GM18526 (cell line): ENCODE data around the gene CSF2.

Experiments used
- POLR2A ChIP-seq: IDR thresholded peaks from 3 replicates; pipeline ENCODE4 v1.6.1; 2011; ENCODE audit not compliant: insufficient read length; ENCODE audit errors: extremely low read depth

Gene CSF2

DNA sequence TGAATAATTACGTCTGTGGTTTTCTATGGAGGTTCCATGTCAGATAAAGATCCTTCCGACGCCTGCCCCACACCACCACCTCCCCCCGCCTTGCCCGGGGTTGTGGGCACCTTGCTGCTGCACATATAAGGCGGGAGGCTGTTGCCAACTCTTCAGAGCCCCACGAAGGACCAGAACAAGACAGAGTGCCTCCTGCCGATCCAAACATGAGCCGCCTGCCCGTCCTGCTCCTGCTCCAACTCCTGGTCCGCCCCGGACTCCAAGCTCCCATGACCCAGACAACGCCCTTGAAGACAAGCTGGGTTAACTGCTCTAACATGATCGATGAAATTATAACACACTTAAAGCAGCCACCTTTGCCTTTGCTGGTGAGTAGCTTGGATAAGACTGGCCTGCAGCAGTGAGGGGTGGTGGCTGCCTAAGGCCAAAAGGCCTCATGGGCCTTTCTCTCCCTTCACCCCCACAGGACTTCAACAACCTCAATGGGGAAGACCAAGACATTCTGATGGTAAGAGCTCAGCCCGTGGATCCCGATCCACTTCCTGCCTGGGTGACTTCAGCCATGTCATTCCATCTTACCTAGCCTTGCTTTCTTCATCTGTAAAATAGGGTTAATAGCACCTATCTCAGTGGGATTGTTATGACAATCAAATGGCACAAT is 13.0 kb upstream of the CSF2 start, which contains the start of gene IL3:
Gene IL3 (plus strand): TSS at position 155 of the 661 bp plus-strand sequence. CDS start 52 bp downstream, at position 207.
- TF ChIP-seq POLR2A = no peak

DNA sequence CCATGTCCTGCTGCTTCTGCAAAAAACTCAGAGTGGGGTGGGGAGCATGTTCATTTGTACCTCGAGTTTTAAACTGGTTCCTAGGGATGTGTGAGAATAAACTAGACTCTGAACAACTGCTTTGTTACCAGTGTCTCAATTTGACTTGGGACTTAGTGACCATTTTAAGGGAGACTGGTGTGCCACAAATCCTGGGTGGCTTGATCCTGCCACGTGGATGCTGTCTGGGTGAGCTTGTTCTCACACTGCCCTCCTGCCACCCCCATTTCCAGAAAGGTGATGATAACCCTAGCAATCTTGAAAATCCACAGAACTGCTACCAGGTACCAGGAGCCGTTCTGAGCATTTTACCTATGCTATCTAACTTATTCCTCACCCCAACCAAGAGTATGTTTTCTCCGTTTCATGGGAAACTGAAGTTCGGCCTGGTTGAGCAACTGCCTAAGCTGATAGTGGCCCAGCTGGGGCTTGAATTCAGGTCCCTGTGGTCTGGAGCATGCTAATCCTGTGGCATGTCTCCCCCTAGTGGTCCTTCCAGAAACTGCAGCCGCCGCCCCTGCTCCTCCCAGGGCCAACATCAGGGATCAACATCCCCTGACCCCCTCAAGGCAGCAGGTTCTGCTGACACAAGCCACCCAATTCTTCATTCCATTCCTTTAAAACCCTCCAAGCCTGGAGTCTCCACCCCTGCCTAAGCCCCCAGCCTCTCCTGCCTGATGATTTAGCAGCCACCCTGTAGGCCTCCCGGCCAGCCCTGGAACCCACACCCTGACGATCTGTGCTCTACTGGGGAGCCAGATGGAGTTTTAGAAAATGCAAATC is 10.3 kb upstream of the CSF2 start:
- TF ChIP-seq POLR2A = no peak

DNA sequence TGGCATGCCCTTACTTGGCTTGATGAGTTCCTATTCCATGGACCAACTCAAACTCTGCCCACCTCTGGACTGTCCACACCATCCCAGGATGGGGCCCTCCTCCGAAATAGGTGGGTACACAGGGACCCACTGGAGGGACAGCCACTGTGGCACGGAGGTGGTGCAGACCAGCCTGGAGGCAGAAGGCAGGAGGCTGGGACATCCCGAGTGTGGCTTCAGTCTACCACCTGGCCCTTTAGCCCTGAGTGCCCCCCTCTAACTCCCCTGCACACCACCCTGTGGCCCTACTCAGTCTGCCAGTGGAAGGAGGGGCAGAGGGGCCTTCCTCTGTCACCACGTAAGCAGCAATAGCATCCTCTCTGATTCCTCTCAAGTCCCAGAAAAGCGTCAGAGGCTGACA is 9.4 kb upstream of the CSF2 start:
- no peak for TF ChIP-seq POLR2A

DNA sequence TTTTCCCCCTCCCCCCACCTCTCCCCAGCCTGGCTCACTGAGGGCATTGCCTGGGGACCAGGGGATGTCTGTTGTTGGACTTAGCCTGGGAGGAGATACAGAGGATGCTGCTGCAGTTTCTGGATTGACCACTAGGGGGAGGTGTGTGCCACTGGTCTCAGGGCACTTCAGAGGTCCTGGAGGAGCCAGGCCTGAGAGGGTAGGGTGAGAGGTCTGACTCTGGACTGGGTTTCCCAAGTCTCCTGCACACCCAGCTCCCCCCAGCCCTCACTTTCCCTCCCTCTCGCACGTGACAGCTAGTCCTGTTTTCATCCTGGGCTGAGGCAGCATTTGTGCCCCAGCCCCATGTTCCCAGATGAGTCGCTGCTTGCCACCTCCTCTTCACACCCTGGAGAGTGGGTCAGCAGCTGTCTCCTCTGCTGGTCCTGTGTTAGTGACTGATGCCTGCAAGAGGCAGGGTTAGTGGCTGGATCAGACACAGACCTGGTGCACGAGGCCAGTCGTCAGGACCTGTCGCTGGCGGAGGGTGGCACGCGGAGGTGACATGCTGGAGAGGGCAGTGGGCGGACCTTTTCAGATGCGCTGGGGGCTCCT is 8.8 kb upstream of the CSF2 start:
- TF ChIP-seq POLR2A = no peak

DNA sequence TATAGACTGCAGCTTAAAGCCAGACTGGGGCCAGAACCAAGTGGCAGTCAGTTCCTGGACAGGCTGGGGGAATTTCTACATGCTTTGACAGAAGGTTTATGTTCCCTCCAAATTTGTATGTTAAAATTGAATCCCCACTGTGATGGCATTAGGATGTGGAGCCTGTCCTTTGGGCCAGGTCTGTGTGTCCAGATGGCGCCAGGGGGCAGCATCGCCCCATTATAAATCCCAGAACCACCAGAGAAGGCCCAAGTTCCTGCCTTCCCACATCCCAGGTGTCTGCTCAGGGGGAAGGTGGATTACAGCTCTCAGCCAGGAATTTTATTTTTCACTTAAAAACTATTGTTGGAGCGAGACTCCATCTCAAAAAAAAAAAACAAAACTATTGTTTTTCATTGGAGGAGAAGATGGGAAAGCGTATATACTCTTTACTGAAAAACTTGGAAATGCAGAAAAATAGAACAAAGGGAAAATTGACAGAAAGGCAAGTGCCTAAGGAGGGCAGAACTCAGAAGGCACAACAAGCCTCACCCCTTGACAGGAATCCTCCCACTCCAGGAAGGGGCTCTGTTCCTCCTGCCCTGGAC is 8.1 kb upstream of the CSF2 start:
- no peak for TF ChIP-seq POLR2A

DNA sequence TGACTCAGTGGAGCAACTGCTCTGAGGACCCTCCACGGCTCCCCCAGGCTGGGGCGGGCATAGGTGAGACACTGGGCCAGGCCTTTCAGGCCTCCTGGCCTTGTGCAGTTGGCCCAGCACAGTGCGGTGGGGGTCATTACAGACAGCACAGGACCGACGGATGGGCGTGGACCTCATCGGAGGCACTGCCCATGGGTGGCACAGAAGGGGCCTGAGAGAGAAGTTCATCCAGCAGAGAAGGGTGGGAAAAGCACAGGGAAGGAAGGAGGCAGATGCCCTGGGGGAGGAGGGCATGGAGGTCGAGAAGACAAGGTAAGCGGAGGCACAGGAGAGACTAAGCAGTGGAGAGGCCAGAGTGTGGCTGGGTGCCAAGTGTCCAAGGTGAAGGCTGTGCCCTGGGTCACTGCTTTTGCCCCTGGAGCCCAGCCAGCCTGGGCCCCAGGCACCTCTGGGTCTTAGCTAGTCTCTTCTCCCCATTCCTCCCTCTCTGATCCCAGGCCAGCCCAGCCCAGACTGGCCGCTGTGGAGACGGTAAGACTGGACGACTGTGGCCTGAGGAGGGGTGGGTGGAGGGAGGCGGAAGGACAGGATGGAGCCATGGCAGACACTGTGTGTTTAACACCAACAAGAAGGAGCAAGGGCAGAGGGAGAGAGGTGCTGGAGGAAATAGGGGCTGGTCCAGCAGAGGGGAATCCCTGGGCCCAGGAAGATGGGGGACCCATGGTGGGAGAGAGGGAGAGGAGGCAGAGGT is 7.5 kb upstream of the CSF2 start:
- no peak for TF ChIP-seq POLR2A

DNA sequence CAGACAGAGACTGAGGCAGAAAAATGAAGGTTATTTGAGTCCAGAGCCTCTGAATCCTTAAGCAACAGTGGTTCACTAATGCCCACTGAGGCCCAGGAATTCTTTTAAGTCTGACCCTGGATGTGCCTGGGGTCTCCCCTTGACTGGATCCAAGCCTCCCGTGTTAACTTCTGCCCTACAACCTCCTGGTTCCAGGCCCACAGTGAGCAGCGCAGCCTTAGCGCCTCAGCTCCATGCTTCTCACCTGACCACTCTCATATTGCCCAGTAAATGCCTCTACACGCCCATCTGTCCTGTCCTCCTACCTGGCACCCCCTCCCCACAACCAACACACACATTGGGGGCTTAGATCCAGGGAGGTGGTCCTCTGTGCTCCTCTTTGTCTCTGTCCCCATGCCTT is 6.7 kb upstream of the CSF2 start:
- no peak for TF ChIP-seq POLR2A

DNA sequence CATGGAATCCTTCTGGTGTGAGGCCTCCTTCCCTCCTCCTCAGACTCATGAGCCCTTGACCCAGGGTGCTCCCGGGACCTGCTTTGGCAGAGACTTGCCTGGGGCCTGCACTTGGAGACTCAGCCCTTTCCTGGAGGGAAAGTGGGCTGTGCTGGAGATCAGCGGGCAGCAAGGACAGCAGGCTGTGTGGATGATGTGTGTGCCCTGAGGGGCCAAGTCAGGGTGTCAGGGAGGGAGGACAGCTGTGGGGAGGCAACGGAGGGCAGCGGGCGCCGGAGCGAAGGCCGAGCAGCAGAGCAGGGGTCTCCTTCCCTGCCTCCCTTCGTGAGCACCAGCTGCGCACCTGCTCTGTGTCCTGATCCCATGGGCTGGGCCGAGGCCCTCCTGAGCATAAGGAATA is 6.1 kb upstream of the CSF2 start:
- no peak for TF ChIP-seq POLR2A

DNA sequence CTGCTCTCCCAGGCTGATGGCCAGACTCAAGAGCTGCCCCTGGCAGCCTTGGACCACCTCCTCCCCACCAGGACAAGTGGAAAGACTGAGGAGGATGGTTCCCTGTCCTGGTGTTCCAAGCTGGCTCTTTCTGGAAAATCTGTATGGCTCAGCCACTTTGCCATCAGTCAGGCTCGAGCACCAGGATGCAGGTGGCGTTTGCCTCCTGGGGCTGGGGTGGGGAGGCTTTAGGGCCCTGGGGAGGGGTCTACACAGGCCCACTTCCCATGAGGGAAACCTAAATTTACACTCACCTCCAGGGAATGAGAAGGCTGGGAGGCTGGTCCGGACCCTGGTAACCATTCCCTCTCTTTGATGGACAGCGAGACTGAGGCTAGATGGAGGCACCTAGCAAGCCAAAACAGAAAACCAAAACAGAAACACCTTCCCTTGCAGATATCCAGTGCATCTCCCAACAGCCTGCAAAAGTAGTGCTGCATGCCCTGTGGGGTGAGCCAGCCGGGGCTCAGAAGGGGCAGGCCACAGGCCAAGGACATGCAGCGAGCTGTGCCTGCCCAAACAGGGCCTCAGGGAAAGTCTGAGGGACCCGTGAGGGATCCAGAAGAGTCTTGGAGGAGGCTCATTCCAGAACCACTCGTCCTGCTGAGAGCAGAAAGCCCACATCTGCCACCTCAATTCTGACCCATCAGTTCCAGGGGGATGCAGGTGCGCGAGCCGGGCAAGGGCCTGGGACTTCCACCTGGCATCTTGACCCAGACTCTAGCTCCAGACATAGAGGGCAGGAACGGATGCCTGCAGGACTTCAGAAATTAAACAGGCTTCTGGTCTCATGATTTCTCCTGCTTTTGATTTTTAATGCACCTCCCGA is 5.4 kb upstream of the CSF2 start:
- TF ChIP-seq POLR2A = no peak

DNA sequence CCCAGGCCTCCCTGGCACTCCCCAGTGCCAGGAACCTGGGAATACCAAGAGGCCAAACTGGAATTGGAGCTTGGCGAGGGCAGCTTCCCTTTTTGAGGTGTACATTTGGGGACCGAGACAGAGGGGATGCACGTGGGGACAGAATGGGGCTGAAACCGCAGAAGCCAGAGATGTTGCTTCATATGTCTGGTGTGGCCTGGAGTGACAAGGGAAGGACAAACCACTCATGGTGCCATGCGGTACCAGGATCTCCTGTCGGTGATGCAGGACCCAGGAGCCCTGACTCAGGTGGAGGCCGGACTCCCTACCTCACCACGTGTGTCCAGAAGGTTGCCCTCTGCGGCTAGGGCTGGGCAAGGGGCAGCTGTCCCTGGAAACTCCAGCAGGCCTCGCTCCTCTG is 4.0 kb upstream of the CSF2 start:
- TF ChIP-seq POLR2A = no peak

DNA sequence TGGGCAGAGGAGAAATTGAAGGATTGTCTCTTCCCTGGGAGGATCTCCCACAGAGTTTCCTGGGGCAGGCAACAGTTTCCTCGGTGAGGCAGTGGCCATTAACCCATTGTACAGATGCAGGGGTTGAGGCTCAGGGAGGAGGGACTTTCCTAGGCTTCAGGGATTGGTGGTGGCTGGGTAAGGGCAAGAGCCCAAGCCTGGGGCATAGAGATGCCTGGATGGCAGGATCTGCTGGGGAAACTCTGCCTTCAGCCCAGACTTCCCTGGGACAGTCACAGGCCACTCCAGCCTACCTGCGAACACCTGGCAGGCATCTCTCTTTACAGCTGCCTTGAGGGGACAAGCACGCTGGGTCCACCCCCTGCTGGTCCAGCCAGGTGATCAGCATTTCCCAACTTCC is 3.6 kb upstream of the CSF2 start:
- no peak for TF ChIP-seq POLR2A

DNA sequence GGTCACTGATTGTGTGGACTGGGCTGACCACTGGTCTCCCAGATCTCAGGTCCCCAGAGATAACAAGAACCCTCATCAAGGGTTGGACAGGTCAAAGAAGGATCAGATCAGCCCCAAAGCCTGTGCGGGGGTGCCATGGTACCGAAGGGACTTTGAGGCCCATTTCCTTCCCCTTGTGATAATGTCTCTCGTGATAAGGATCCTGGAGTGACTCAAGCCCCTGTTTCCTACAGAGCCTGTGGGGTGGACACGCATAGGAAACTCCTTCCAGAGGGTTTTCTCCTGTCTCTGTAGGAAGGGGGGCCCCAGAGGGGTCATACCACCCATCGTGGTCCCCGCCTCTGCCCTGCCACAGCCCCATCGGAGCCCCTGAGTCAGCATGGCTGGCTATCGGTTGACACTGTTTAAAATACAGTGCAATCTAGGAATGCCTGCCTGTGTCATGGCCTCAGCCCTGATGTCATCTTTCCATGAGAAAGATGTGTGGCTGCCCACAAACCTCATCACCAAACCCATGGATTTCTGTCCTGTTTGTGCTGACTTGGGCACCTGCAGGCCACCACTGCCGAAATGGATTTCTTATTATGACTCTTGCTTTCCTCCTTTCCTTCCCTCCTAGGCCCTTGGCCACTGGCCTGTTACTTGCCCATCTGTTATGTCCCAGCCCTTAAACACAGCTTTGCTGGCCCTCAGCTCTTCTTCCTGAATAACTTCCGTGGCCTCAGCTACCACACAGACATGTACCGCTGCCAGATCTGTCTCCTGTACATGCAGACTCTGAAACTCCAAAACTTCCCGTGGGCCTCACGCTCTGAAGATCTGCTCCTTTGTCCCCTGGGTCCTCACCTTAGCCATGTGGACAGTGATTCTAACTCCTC is 2.9 kb upstream of the CSF2 start:
- no peak for TF ChIP-seq POLR2A

DNA sequence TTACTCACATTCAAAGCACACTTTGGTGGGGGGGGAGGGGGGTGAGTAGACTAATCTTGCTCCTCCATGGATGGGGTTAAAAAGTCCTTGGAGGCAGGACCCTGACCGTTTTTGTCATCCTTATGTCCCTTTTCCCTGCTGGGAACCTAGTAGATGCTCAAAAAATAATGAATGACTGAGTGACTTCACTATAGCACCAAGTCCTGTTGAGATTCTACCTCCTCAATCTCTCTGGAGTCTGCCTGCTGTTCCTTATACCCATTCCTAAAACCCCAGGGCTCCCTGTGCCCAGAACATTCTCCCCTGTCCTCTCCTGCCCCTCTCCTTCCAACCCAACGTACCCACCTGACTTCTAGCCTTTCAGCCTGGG is 2.3 kb upstream of the CSF2 start:
- no peak for TF ChIP-seq POLR2A
